ENCODE measurements around the gene ARL8B. TPM values are rescaled to one million over a fixed set of nuclear protein-coding genes. Genes with fewer than 3 reads are reported as not detected.

Gene ARL8B
- total and polyA plus RNA-seq, 3 donors from 2014 or later = 50.1 to 60.4 (median 54.5) TPM

- no peak for TF ChIP-seq POLR2A (IDR thresholded peaks at IDR 0.05)
- TF ChIP-seq CTCF (IDR thresholded peaks at IDR 0.05) = no peak
- no peak overlapping the region for H3K4me3 ChIP-seq
- H3K27ac ChIP-seq = no peak overlapping the region
- WGBS, 2 donors = 58 to 62% methylated on average over 2 of the region's 2 CpGs
- H3K4me1 ChIP-seq = peaks cover 6% of the 10 kb centered on the region
- H3K27me3 ChIP-seq = no peaks in the 10 kb centered on the region
- intact Hi-C loops (cut with DNase I; ENCODE audit: low total_unique reads) = loop anchor here (10.0 kb wide), 1 partner anchor 70 kb away; the partner anchor contains the start of gene ARL8B
- no peak for DNase-seq
- no peaks in the 10 kb centered on the region for H3K36me3 ChIP-seq (ENCODE audit: low read depth, missing control alignments)
- no peaks in the 10 kb centered on the region for H3K9me3 ChIP-seq
These were observed 72.9 kb downstream of the ARL8B start for GRCh38 chr3:5194801-5195509.

DNA sequence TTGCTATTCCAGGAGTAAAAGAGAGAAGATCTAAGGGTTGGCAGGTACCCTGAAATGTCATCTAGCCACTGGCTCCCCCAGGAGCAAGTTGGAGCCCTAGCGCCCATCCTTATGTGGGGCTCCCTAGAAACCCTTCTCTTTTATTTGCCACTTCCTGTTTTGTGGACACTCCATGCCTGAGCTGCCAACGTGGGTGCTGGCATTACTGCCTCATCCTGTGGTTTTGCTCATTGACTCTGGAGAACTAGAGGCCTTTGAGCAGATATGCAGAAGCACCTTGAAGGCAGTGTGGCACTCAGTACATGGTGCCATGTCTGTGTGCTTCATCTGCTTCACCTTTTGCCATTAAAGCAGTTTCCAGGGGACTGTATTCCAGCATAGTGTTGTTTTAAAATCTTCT, 73.5 kb downstream of the ARL8B start:
- Histone ChIP-seq H3K36me3 (ENCODE audit: low read depth, missing control alignments) (no peaks in the 10 kb centered on the region), H3K27ac (no peak overlapping the region), H3K4me1 (peaks cover 6% of the 10 kb centered on the region), H3K9me3 (no peaks in the 10 kb centered on the region), H3K4me3 (no peak overlapping the region), H3K27me3 (no peaks in the 10 kb centered on the region)
- intact Hi-C loops (cut with DNase I; ENCODE audit: low total_unique reads) = loop anchor here (10.0 kb wide), 1 partner anchor 71 kb away; the partner anchor contains the start of gene ARL8B
- DNase-seq = peak; percentile 30
- WGBS, 2 donors = 61 to 70% methylated on average over 2 of the region's 2 CpGs
- no peak for TF ChIP-seq POLR2A (IDR thresholded peaks at IDR 0.05)
- TF ChIP-seq CTCF (IDR thresholded peaks at IDR 0.05) = no peak

- H3K27me3 ChIP-seq = no peaks in the 10 kb centered on the region
- TF ChIP-seq CTCF (IDR thresholded peaks at IDR 0.05) = no peak
- no peak for TF ChIP-seq POLR2A (IDR thresholded peaks at IDR 0.05)
- intact Hi-C loops (cut with DNase I; ENCODE audit: low total_unique reads) = loop anchor here (10.0 kb wide), 1 partner anchor 72 kb away; the partner anchor contains the start of gene ARL8B
- H3K36me3 ChIP-seq (ENCODE audit: low read depth, missing control alignments) = no peaks in the 10 kb centered on the region
- H3K4me3 ChIP-seq = no peak overlapping the region
- peaks cover 6% of the 10 kb centered on the region for H3K4me1 ChIP-seq
- H3K27ac ChIP-seq = no peak overlapping the region
- H3K9me3 ChIP-seq = no peaks in the 10 kb centered on the region
- 95 to 96% methylated on average over 4 of the region's 4 CpGs for WGBS, 2 donors
- no peak for DNase-seq
These were observed 74.9 kb downstream of the ARL8B start for GRCh38 chr3:5197022-5197421.

DNA sequence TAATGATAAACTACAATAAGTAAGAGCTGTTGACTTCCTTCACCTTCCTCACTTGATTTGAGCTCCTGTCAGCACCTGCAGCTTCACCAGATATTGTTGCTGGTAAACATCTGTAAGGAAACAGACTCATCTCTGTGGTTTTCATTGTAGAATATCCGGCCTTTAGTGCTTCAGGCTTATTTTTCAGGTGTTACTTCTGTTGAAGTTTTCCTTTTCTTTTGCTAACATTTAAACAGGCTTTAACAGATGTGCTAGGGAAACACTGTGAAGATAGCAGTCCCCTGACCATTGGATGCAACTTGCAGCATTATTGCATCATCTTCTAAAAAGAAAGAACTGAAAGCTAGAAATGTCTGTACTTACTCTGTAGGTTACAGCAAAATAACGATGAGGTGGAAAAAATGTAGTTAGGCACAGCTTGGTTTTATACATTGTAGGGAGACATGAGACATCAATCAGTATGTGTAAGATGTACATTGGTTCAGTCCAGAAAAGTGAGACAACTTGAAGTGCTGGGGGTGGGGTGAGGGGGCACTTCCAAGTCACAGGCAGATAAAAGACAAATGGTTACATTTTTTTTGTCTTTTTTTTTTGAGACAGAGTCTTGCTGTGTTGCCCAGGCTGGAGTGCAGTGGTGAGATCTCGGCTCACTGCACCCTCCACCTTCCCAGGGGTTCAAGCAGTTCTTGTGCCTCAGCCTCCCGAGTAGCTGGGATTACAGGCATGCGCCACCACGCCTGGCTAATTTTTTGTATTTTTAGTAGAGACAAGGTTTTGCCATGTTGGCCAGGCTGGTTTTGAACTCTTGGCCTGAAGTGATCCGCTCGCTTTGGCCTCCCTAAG, 75.6 kb downstream of the ARL8B start:
- H3K27ac ChIP-seq = no peak overlapping the region
- WGBS, 2 donors = 88 to 91% methylated on average over 8 of the region's 8 CpGs
- no peaks in the 10 kb centered on the region for H3K36me3 ChIP-seq (ENCODE audit: low read depth, missing control alignments)
- DNase-seq = no peak
- TF ChIP-seq POLR2A (IDR thresholded peaks at IDR 0.05) = no peak
- TF ChIP-seq CTCF (IDR thresholded peaks at IDR 0.05) = no peak
- intact Hi-C loops (cut with DNase I; ENCODE audit: low total_unique reads) = loop anchor here (10.0 kb wide), 1 partner anchor 73 kb away; the partner anchor contains the start of gene ARL8B
- no peak overlapping the region for H3K4me3 ChIP-seq
- H3K9me3 ChIP-seq = no peaks in the 10 kb centered on the region
- H3K27me3 ChIP-seq = no peaks in the 10 kb centered on the region
- peaks cover 6% of the 10 kb centered on the region for H3K4me1 ChIP-seq

Data from testis (tissue), 3 donors.